GM18508 (cell line): Measurements from ENCODE around the gene CDH5.

Experiments used
- ATAC-seq: cut with Tn5 transposase; IDR thresholded peaks from one replicate; pipeline ENCODE4 v1.9.1; 2021; ENCODE audit warnings: moderate number of reproducible peaks; ENCODE audit not compliant: insufficient read depth, unreplicated experiment

The CDH5 gene

GRCh38 chr16:66389256-66390176 is 23.0 kb downstream of the CDH5 start:
- ATAC-seq: no peak

- no peak for ATAC-seq
These were observed 24.0 kb downstream of the CDH5 start for GRCh38 chr16:66390346-66391108.

GRCh38 chr16:66391726-66392670 is 25.5 kb downstream of the CDH5 start:
- ATAC-seq: no peak

- ATAC-seq: no peak
These were observed 29.5 kb downstream of the CDH5 start for GRCh38 chr16:66395806-66396555.

GRCh38 chr16:66397736-66398433 is 31.4 kb downstream of the CDH5 start:
- ATAC-seq: no peak

GRCh38 chr16:66399031-66399430 is 32.5 kb downstream of the CDH5 start:
- no peak for ATAC-seq

- no peak for ATAC-seq
These were observed 33.4 kb downstream of the CDH5 start for GRCh38 chr16:66399930-66400329.

GRCh38 chr16:66400503-66401380 is 34.3 kb downstream of the CDH5 start:
- ATAC-seq: no peak

- ATAC-seq: no peak
These were observed 35.1 kb downstream of the CDH5 start for GRCh38 chr16:66401610-66402009.

- no peak for ATAC-seq
These were observed 35.7 kb downstream of the CDH5 start for GRCh38 chr16:66402166-66402565.

GRCh38 chr16:66402591-66403230 is 36.2 kb downstream of the CDH5 start:
- ATAC-seq: no peak

- ATAC-seq: no peak
These were observed 37.1 kb downstream of the CDH5 start for GRCh38 chr16:66403531-66404145.

GRCh38 chr16:66405057-66405783 is 38.7 kb downstream of the CDH5 start:
- no peak for ATAC-seq

GRCh38 chr16:66406534-66407221 is 40.2 kb downstream of the CDH5 start:
- no peak for ATAC-seq

GRCh38 chr16:66408163-66409048 is 41.9 kb downstream of the CDH5 start:
- ATAC-seq: no peak
